Activated CD8-positive, alpha-beta memory T cell treated with anti-CD3 and anti-CD28 coated beads for 1 hour (primary cell): ENCODE results near the gene ALG9.

ENCODE experiments used
- DNase-seq, 2 donors: peaks; one replicate each; pipeline ENCODE4 v3.0.0-alpha.2; 2020; ENCODE audit warnings: low read depth in 1 of 2; ENCODE audit errors: extremely low read depth in 1 of 2

The ALG9 gene

GRCh38 chr11:111882202-111882601 lies 10.8 kb upstream of the ALG9 start:
- no peak for DNase-seq

- DNase-seq = no peak
Observed at GRCh38 chr11:111879637-111879960, 8.2 kb upstream of the ALG9 start.

- peak; percentile 89 to 94 for DNase-seq
Observed at GRCh38 chr11:111878849-111879636, 7.7 kb upstream of the ALG9 start, which contains the start of the genes CFAP68 and FDXACB1. Gene CFAP68, plus strand, starts transcription at chr11:111879541. Its CDS starts 20 bp downstream, at chr11:111879561. Gene FDXACB1, minus strand, starts transcription at chr11:111879165. Its CDS starts 33 bp downstream, at chr11:111879132.

GRCh38 chr11:111878385-111878848 lies 7.0 kb upstream of the ALG9 start:
- no peak for DNase-seq

- no peak for DNase-seq
Observed at GRCh38 chr11:111871693-111872161, 346 bp upstream of the ALG9 start.

- DNase-seq = no peak
Observed at GRCh38 chr11:111870522-111870885, 877 bp downstream of the ALG9 start.

GRCh38 chr11:111870113-111870512 lies 1.3 kb downstream of the ALG9 start:
- no peak for DNase-seq

GRCh38 chr11:111860257-111860656 lies 11.1 kb downstream of the ALG9 start:
- DNase-seq = no peak

- DNase-seq = no peak
Observed at GRCh38 chr11:111855506-111855905, 15.9 kb downstream of the ALG9 start.

- no peak for DNase-seq
Observed at GRCh38 chr11:111852103-111852502, 19.3 kb downstream of the ALG9 start.

- no peak for DNase-seq
Observed at GRCh38 chr11:111851636-111852035, 19.7 kb downstream of the ALG9 start.

- DNase-seq = no peak
Observed at GRCh38 chr11:111851067-111851466, 20.3 kb downstream of the ALG9 start.

- no peak for DNase-seq
Observed at GRCh38 chr11:111849631-111850030, 21.8 kb downstream of the ALG9 start.

GRCh38 chr11:111846636-111847035 lies 24.7 kb downstream of the ALG9 start:
- no peak for DNase-seq

- no peak for DNase-seq
Observed at GRCh38 chr11:111846063-111846462, 25.3 kb downstream of the ALG9 start.

- DNase-seq = no peak
Observed at GRCh38 chr11:111845276-111846028, 25.9 kb downstream of the ALG9 start.

GRCh38 chr11:111843661-111844060 lies 27.7 kb downstream of the ALG9 start:
- DNase-seq = no peak

GRCh38 chr11:111841370-111842053 lies 29.9 kb downstream of the ALG9 start:
- peak; percentile 65 to 78 for DNase-seq

- DNase-seq = no peak
Observed at GRCh38 chr11:111840143-111840542, 31.2 kb downstream of the ALG9 start.

- no peak for DNase-seq
Observed at GRCh38 chr11:111838054-111838453, 33.3 kb downstream of the ALG9 start.

- no peak for DNase-seq
Observed at GRCh38 chr11:111837366-111837891, 34.0 kb downstream of the ALG9 start.
